Measurements from ENCODE around the gene MEFV. TPM values are rescaled to one million over a fixed set of nuclear protein-coding genes. Genes with fewer than 3 reads are reported as not detected.
A peak's percentile ranks its signal among the peaks of the same experiment; 100 is the strongest.

The MEFV gene
- polyA plus RNA-seq, 1 experiment, result not detected

GRCh38 chr16:3241761-3242160 lies 14.7 kb downstream of the MEFV start:
- Histone ChIP-seq H3K4me3 (ENCODE audit: low read depth, low read length) (no peak overlapping the region), H3K9me3 (ENCODE audit: control insufficient read depth, insufficient read depth, low read length) (no peaks in the 10 kb centered on the region), H3K27me3 (ENCODE audit: control insufficient read depth, insufficient read depth, low read length) (peaks cover 7% of the 10 kb centered on the region), H3K27ac (ENCODE audit: low read depth, low read length) (no peak overlapping the region)
- no peak for DNase-seq (ENCODE audit: low read depth, low spot score)
- ChIA-PET CTCF (no interaction called here), POLR2A (no interaction called here)
- TF ChIP-seq CTCF (IDR thresholded peaks at IDR 0.05; ENCODE audit: low read depth, low read length), result no peak

- H3K9me3 ChIP-seq (ENCODE audit: control insufficient read depth, insufficient read depth, low read length), result peaks cover 5% of the 10 kb centered on the region
- DNase-seq (ENCODE audit: low read depth, low spot score), result no peak
- H3K27me3 ChIP-seq (ENCODE audit: control insufficient read depth, insufficient read depth, low read length), result no peaks in the 10 kb centered on the region
- CTCF ChIA-PET, result no interaction called here
- TF ChIP-seq CTCF (IDR thresholded peaks at IDR 0.05; ENCODE audit: low read depth, low read length), result no peak
- no peak overlapping the region for H3K27ac ChIP-seq (ENCODE audit: low read depth, low read length)
- POLR2A ChIA-PET, result no interaction called here
- H3K4me3 ChIP-seq (ENCODE audit: low read depth, low read length), result no peak overlapping the region
Measured at GRCh38 chr16:3235856-3236669, 20.4 kb downstream of the MEFV start.

DNA sequence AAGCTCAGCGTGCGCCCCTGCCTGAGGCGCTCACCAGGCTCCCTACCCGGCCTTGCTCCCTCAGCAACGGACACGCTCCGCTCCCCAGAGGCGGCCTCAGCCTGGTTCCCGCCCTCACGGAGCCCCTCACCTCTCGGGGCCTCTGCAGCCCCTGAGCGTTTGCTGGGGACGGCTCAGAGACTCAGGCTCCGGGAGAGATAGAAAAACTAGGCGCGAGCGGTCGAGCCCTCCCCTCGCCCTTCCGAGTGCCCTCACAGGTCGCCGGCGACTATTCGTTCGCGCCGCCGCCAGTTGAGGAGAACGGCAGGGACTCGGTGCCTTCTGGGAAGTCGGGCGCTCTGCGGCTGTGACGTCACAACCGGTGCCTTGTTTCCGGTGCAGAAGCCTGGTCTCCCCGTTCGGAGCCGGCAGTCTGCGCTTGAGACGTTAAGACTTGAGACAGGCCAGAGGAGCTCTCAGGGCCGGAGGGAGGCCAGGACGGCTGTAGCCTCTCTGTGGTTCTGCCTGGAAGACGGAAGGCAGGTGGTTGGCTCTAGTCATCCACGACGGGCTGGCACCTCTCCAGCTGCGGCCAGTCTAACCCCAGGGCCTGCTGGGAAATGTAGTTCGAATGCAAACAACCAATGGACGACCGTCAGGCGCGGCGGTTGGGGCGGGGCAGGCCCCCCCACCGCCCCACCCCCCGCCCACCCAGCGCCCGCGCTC lies 21.4 kb downstream of the MEFV start, which contains the start of gene ZNF200:
TSS of gene ZNF200 (minus strand) at position 302 of the 705 bp plus-strand sequence. CDS start 1,403 bp downstream, outside the sequence.
- peak; percentile 75 for DNase-seq (ENCODE audit: low read depth, low spot score)
- TF ChIP-seq CTCF (IDR thresholded peaks at IDR 0.05; ENCODE audit: low read depth, low read length), result no peak
- ChIA-PET CTCF (no interaction called here), POLR2A (interaction anchor here (0.5 to 0.6 kb wide), 2 partner anchors 39 to 62 kb away, joined by 4 to 6 read pairs; no protein-coding TSS in a partner anchor)
- Histone ChIP-seq H3K27me3 (ENCODE audit: control insufficient read depth, insufficient read depth, low read length) (no peaks in the 10 kb centered on the region), H3K9me3 (ENCODE audit: control insufficient read depth, insufficient read depth, low read length) (peaks cover 5% of the 10 kb centered on the region), H3K27ac (ENCODE audit: low read depth, low read length) (peak within 1 kb of the TSS; percentile 95), H3K4me3 (ENCODE audit: low read depth, low read length) (peak within 1 kb of the TSS; percentile 100)

GRCh38 chr16:3234543-3234856 lies 21.9 kb downstream of the MEFV start:
- Histone ChIP-seq H3K4me3 (ENCODE audit: low read depth, low read length) (peak overlapping the region; percentile 100), H3K27ac (ENCODE audit: low read depth, low read length) (peak overlapping the region; percentile 95), H3K9me3 (ENCODE audit: control insufficient read depth, insufficient read depth, low read length) (peaks cover 8% of the 10 kb centered on the region), H3K27me3 (ENCODE audit: control insufficient read depth, insufficient read depth, low read length) (no peaks in the 10 kb centered on the region)
- POLR2A ChIA-PET, result interaction anchor here (0.5 to 0.6 kb wide), 2 partner anchors 39 to 63 kb away, joined by 4 to 6 read pairs; no protein-coding TSS in a partner anchor
- CTCF ChIA-PET, result no interaction called here
- no peak for TF ChIP-seq CTCF (IDR thresholded peaks at IDR 0.05; ENCODE audit: low read depth, low read length)
- no peak for DNase-seq (ENCODE audit: low read depth, low spot score)

All from AG04450 (cell line).